SK-N-SH (cell line): Measurements from ENCODE around the gene RMDN3. TPM values are rescaled to one million over a fixed set of nuclear protein-coding genes. Genes with fewer than 3 reads are reported as not detected.

Experiments
- CTCF ChIA-PET: fragments of 300-600, 350-600 bp; formaldehyde crosslinking; extraction: SDS; loops from one replicate; lab custom pipeline; 2021; lab: Yijun Ruan, JAX
- POLR2A ChIA-PET: fragments of 350-600 bp; sonication (Branson Sonifier 250); formaldehyde crosslinking; extraction: SDS; loops from one replicate; lab custom pipeline; 2020; ENCODE audit warnings: antibody characterized with exemption, inconsistent platforms; lab: Yijun Ruan, JAX
- DNase-seq: peaks from one replicate; pipeline ENCODE4 v3.0.0; 2012
- H2AFZ ChIP-seq: fragments of 200-600 bp; sonication (generic); 2 replicates; pipeline ENCODE4 v1.8.1; 2016; ENCODE audit warnings: antibody characterized with exemption, mild to moderate bottlenecking, low read depth
- H3F3A ChIP-seq: fragments of 200-600 bp; sonication (generic); replicated peaks from 2 replicates; pipeline ENCODE3; 2016; ENCODE audit warnings: antibody characterized with exemption, mild to moderate bottlenecking; ENCODE audit not compliant: insufficient read depth
- H3K27ac ChIP-seq, 2 experiments: fragments of 200-500 bp in 1 of 2; fragments of 200-600 bp in 1 of 2; sonication (Bioruptor generic) in 1 of 2; sonication (generic), shearing (Covaris generic) in 1 of 2; 2 replicates each; pipeline versions ENCODE4 v1.5.1 to v1.6.1; 2014 to 2016; ENCODE audit warnings: low read depth in 2 of 2, inconsistent platforms in 1 of 2, low read length in 1 of 2, mild to moderate bottlenecking in 1 of 2, mixed read lengths in 1 of 2
- H3K27me3 ChIP-seq: fragments of 200-600 bp; sonication (generic), shearing (Covaris generic); 2 replicates; pipeline ENCODE4 v1.6.1; 2016; ENCODE audit warnings: mixed run types; ENCODE audit not compliant: insufficient read depth
- H3K36me3 ChIP-seq, 2 experiments: fragments of 200-500 bp in 1 of 2; fragments of 200-600 bp in 1 of 2; sonication (Bioruptor generic) in 1 of 2; sonication (generic) in 1 of 2; replicated peaks in 1 of 2; 2 replicates each; pipeline versions ENCODE3 to v1.5.1; 2014 to 2016; ENCODE audit warnings: low read length in 1 of 2, mild to moderate bottlenecking in 1 of 2; ENCODE audit not compliant: insufficient read depth in 2 of 2, control insufficient read depth in 1 of 2
- H3K4me1 ChIP-seq, 2 experiments: fragments of 200-500 bp in 1 of 2; fragments of 200-600 bp in 1 of 2; sonication (Bioruptor generic) in 1 of 2; sonication (generic), shearing (Covaris generic) in 1 of 2; 2 replicates each; pipeline versions ENCODE4 v1.5.1 to v1.6.1; 2014 to 2016; ENCODE audit warnings: low read depth in 1 of 2, low read length in 1 of 2, mixed run types in 1 of 2; ENCODE audit not compliant: insufficient read depth in 2 of 2, control insufficient read depth in 1 of 2
- H3K4me2 ChIP-seq: fragments of 200-600 bp; sonication (generic), shearing (Covaris generic); 2 replicates; pipeline ENCODE4 v1.6.1; 2017; ENCODE audit warnings: mixed run types
- H3K4me3 ChIP-seq, 2 experiments: fragments of 200-500 bp in 1 of 2; fragments of 200-600 bp in 1 of 2; sonication (Bioruptor generic) in 1 of 2; sonication (generic), shearing (Covaris generic) in 1 of 2; 2 replicates each; pipeline versions ENCODE4 v1.5.1 to v1.8.1; 2014 to 2016; ENCODE audit warnings: low read depth in 2 of 2, inconsistent platforms in 1 of 2, low read length in 1 of 2, mild to moderate bottlenecking in 1 of 2, mixed read lengths in 1 of 2, moderate library complexity in 1 of 2
- H3K79me2 ChIP-seq: fragments of 200-600 bp; sonication (generic); 2 replicates; pipeline ENCODE4 v1.8.1; 2017; ENCODE audit warnings: mild to moderate bottlenecking; ENCODE audit not compliant: insufficient read depth
- H3K9ac ChIP-seq: fragments of 200-600 bp; sonication (generic); 2 replicates; pipeline ENCODE4 v1.6.1; 2017; ENCODE audit warnings: mixed run types
- H3K9me2 ChIP-seq: fragments of 200-600 bp; sonication (generic); 2 replicates; pipeline ENCODE4 v1.6.1; 2017; ENCODE audit warnings: mixed run types
- H3K9me3 ChIP-seq: fragments of 200-600 bp; sonication (generic); 2 replicates; pipeline ENCODE4 v1.6.1; 2017; ENCODE audit warnings: mixed run types, mild to moderate bottlenecking, moderate library complexity
- H4K20me1 ChIP-seq: fragments of 200-600 bp; sonication (generic); 2 replicates; pipeline ENCODE4 v1.6.1; 2017; ENCODE audit warnings: mild to moderate bottlenecking, mixed run types; ENCODE audit not compliant: insufficient read depth
- EP300 ChIP-seq, 2 experiments: IDR thresholded peaks; 2 replicates each; pipeline versions ENCODE4 v1.4.0 to v1.6.1; 2012; ENCODE audit warnings: borderline replicate concordance in 1 of 2, low read depth in 1 of 2, low read length in 1 of 2
- FOSL2 ChIP-seq: IDR thresholded peaks from 2 replicates; pipeline ENCODE4 v1.4.0; 2012; ENCODE audit warnings: low read depth, mild to moderate bottlenecking, moderate library complexity, borderline replicate concordance
- POLR2AphosphoS5 ChIP-seq: IDR thresholded peaks from 2 replicates; pipeline ENCODE4 v1.6.1; 2012; ENCODE audit warnings: low read depth, low read length
- TCF12 ChIP-seq: IDR thresholded peaks from 2 replicates; pipeline ENCODE4 v1.4.0; 2012
- WGBS: methylation state at CpG from one replicate; pipeline ENCODE4 v1.1.6; 2017; ENCODE audit warnings: low lambda C conversion rate; 5-methylcytosine and 5-hydroxymethylcytosine counted together
- polyA plus RNA-seq, 3 experiments: library from polyadenylated mRNA; depleted of rRNA; stranded (reverse); fragments of >200 nt; gene quantifications; 2 replicates each; pipeline ENCODE4 v1.2.3, GENCODE V29; 2012
- TF ChIP-seq, protein P1 (sequence below): fragments of 150-350 bp; IDR thresholded peaks from 2 replicates; pipeline ENCODE4 v1.6.1; 2017; ENCODE audit warnings: antibody characterized with exemption, low read length, low read depth, borderline replicate concordance
- TF ChIP-seq, protein P2 (sequence below): IDR thresholded peaks from 2 replicates; pipeline ENCODE4 v1.6.1; 2012; ENCODE audit warnings: mild to moderate bottlenecking, low read depth, low read length, moderate library complexity

RMDN3 gene
- polyA plus RNA-seq, 1 of the 3 experiments (the other 2 are of a cell fraction): 33.0 TPM

- Histone ChIP-seq H3K9ac (no peak overlapping the region), H3K79me2 (no peaks in the 10 kb centered on the region)
These were observed 12.1 kb upstream of the RMDN3 start for GRCh38 chr15:40766906-40767837.

GRCh38 chr15:40766194-40766815 is 11.3 kb upstream of the RMDN3 start:
- peaks cover 0 to 4% of the 10 kb centered on the region in 2 experiments for H3K36me3 ChIP-seq
- H3K27me3 ChIP-seq: no peaks in the 10 kb centered on the region
- H3K4me3 ChIP-seq: no peak overlapping the region
- TF ChIP-seq EP300 (IDR thresholded peaks at IDR 0.05; ENCODE audit: borderline replicate concordance in 1 of 2, low read depth in 1 of 2, low read length in 1 of 2): no peak
- TF ChIP-seq, protein P1, sequence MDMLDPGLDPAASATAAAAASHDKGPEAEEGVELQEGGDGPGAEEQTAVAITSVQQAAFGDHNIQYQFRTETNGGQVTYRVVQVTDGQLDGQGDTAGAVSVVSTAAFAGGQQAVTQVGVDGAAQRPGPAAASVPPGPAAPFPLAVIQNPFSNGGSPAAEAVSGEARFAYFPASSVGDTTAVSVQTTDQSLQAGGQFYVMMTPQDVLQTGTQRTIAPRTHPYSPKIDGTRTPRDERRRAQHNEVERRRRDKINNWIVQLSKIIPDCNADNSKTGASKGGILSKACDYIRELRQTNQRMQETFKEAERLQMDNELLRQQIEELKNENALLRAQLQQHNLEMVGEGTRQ: no peak
- no peak for TF ChIP-seq TCF12
- no peak for TF ChIP-seq POLR2AphosphoS5
- TF ChIP-seq, protein P2, sequence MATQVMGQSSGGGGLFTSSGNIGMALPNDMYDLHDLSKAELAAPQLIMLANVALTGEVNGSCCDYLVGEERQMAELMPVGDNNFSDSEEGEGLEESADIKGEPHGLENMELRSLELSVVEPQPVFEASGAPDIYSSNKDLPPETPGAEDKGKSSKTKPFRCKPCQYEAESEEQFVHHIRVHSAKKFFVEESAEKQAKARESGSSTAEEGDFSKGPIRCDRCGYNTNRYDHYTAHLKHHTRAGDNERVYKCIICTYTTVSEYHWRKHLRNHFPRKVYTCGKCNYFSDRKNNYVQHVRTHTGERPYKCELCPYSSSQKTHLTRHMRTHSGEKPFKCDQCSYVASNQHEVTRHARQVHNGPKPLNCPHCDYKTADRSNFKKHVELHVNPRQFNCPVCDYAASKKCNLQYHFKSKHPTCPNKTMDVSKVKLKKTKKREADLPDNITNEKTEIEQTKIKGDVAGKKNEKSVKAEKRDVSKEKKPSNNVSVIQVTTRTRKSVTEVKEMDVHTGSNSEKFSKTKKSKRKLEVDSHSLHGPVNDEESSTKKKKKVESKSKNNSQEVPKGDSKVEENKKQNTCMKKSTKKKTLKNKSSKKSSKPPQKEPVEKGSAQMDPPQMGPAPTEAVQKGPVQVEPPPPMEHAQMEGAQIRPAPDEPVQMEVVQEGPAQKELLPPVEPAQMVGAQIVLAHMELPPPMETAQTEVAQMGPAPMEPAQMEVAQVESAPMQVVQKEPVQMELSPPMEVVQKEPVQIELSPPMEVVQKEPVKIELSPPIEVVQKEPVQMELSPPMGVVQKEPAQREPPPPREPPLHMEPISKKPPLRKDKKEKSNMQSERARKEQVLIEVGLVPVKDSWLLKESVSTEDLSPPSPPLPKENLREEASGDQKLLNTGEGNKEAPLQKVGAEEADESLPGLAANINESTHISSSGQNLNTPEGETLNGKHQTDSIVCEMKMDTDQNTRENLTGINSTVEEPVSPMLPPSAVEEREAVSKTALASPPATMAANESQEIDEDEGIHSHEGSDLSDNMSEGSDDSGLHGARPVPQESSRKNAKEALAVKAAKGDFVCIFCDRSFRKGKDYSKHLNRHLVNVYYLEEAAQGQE: no peak
- TF ChIP-seq, all 33 proteins: peak for 0
- ChIA-PET CTCF (interaction anchor here (0.8 to 31.8 kb wide), 7 partner anchors 10 to 91 kb away, joined by 3 to 555 read pairs (median 4); partner anchors contain the start of gene RMDN3), POLR2A (no interaction called here)
- Histone ChIP-seq H3K9me3 (no peaks in the 10 kb centered on the region), H2AFZ (no peak overlapping the region), H3K9ac (no peak overlapping the region), H3K79me2 (no peaks in the 10 kb centered on the region), H4K20me1 (no peaks in the 10 kb centered on the region), H3K4me1 (peaks cover 42 to 70% of the 10 kb centered on the region in 2 experiments; a peak in 3 of 4 replicates), H3K9me2 (no peaks in the 10 kb centered on the region), H3K4me2 (peak overlapping the region; percentile 42; the same call in 1 of the 2 replicates), H3K27ac (peak overlapping the region in 1 of 2 experiments; percentile 73; a peak in 2 of 4 replicates), H3F3A (peaks cover 12% of the 10 kb centered on the region)
- WGBS: 71% methylated on average over 7 of the region's 7 CpGs
- DNase-seq: peak; percentile 57

More at GRCh38 chr15:40766906-40767837, 12.1 kb upstream of the RMDN3 start:
- ChIA-PET POLR2A (interaction anchor here (1.6 kb wide), 1 partner anchor 10 kb away, joined by 3 read pairs; no protein-coding TSS in a partner anchor), CTCF (interaction anchor here (1.3 to 31.8 kb wide), 5 partner anchors 16 to 90 kb away, joined by 3 to 555 read pairs (median 4); partner anchors contain the start of gene RMDN3)
- peak overlapping the region in 1 of 2 experiments; percentile 73; a peak in 2 of 4 replicates for H3K27ac ChIP-seq
- peak; percentile 63; the same call in 1 of the 2 replicates for TF ChIP-seq FOSL2
- TF ChIP-seq, protein P1: no peak
- H3F3A ChIP-seq: peaks cover 12% of the 10 kb centered on the region
- H3K4me3 ChIP-seq: no peak overlapping the region
- H3K9me2 ChIP-seq: no peaks in the 10 kb centered on the region
- no peaks in the 10 kb centered on the region for H4K20me1 ChIP-seq
- H3K36me3 ChIP-seq: peaks cover 0 to 4% of the 10 kb centered on the region in 2 experiments
- DNase-seq: peak; percentile 33
- no peaks in the 10 kb centered on the region for H3K9me3 ChIP-seq
- no peaks in the 10 kb centered on the region for H3K27me3 ChIP-seq
- peaks cover 42 to 79% of the 10 kb centered on the region in 2 experiments; a peak in 3 of 4 replicates for H3K4me1 ChIP-seq
- H2AFZ ChIP-seq: no peak overlapping the region
- WGBS: 75% methylated on average over 22 of the region's 32 CpGs
- peak overlapping the region; percentile 42; the same call in 1 of the 2 replicates for H3K4me2 ChIP-seq
